ENCODE results near the gene TLR10. TPM values are rescaled to one million over a fixed set of nuclear protein-coding genes. Genes with fewer than 3 reads are reported as not detected.

TLR10 gene
- total and polyA plus RNA-seq, 2 donors (not counting 3 experiments of a cell fraction or from before 2014, with no cell fraction given): not detected

- H3K36me3 ChIP-seq (ENCODE audit: control insufficient read depth in 2 of 2, extremely low read depth in 1 of 2, insufficient read depth in 2 of 2, low read length in 2 of 2): no peaks in the 10 kb centered on the region
- TF ChIP-seq POLR2A (IDR thresholded peaks at IDR 0.05; ENCODE audit: low read depth, low read length): no peak
- no peak for TF ChIP-seq POLR2AphosphoS5 (IDR thresholded peaks at IDR 0.05; ENCODE audit: insufficient read depth, low read depth, low read length)
- no peak for TF ChIP-seq CTCF (IDR thresholded peaks at IDR 0.05; ENCODE audit: extremely low read depth in 1 of 2, insufficient read depth in 1 of 2, low read depth in 1 of 2, low read length in 2 of 2)
- no peak for TF ChIP-seq FOS (IDR thresholded peaks at IDR 0.05; ENCODE audit: borderline replicate concordance, insufficient read depth, low read length)
- TF ChIP-seq, protein P1, sequence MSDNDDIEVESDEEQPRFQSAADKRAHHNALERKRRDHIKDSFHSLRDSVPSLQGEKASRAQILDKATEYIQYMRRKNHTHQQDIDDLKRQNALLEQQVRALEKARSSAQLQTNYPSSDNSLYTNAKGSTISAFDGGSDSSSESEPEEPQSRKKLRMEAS (IDR thresholded peaks at IDR 0.05; ENCODE audit: insufficient read depth, insufficient read length): no peak
- TF ChIP-seq MYC (IDR thresholded peaks at IDR 0.05; ENCODE audit: low read depth, low read length): no peak
- TF ChIP-seq EZH2 (IDR thresholded peaks at IDR 0.05; ENCODE audit: borderline replicate concordance, low read depth, low read length, severe bottlenecking): no peak
- no peak for TF ChIP-seq GATA2 (IDR thresholded peaks at IDR 0.05; ENCODE audit: insufficient read depth, insufficient read length, low read depth, low read length)
- no peak for TF ChIP-seq JUN (IDR thresholded peaks at IDR 0.05; ENCODE audit: borderline replicate concordance, insufficient read depth, insufficient read length, low read depth)
- H2AFZ ChIP-seq (ENCODE audit: low read depth, low read length): no peak overlapping the region
- ChIA-PET CTCF (interaction anchor here (0.8 to 1.2 kb wide), 3 partner anchors 14 to 60 kb away, joined by 4 to 6 read pairs (median 5); partner anchors contain the start of gene TLR10), POLR2A (no interaction called here)
- no peaks in the 10 kb centered on the region for H3K9me1 ChIP-seq (replicated peaks; ENCODE audit: control insufficient read depth, extremely low read depth, insufficient read depth, low read length)
- H3K4me1 ChIP-seq (ENCODE audit: control insufficient read depth, extremely low read depth, insufficient read depth, low read length): no peaks in the 10 kb centered on the region
- no peak overlapping the region for H3K9ac ChIP-seq (replicated peaks; ENCODE audit: extremely low read depth, insufficient read depth, low read length)
- no peaks in the 10 kb centered on the region for H3K9me3 ChIP-seq (replicated peaks; ENCODE audit: control insufficient read depth, insufficient read depth, low read length)
- H3K4me2 ChIP-seq (ENCODE audit: insufficient read depth, low read length): no peak overlapping the region
- intact Hi-C loops (cut with micrococcal nuclease) (no loop called here), dilution Hi-C loops (cut with MboI; ENCODE audit: extremely low pct_ligation_motif_present, low sequenced_read_pairs) (no loop called here)
- FAIRE-seq (no peak), DNase-seq (ENCODE audit: low read depth, low spot score) (no peak)
- H3K27me3 ChIP-seq (ENCODE audit: control insufficient read depth in 2 of 2, insufficient read depth in 2 of 2, low read length in 2 of 2): peaks cover 14 to 15% of the 10 kb centered on the region in 2 experiments
- no peaks in the 10 kb centered on the region for H3K79me2 ChIP-seq (ENCODE audit: control insufficient read depth, insufficient read depth, low read length)
- BruUV-seq (replicated peaks): no TSS peak
- no peak overlapping the region for H3K4me3 ChIP-seq (replicated peaks in 1 of 3; ENCODE audit: insufficient read depth in 1 of 3, low read depth in 1 of 3, low read length in 3 of 3)
- no peaks in the 10 kb centered on the region for H4K20me1 ChIP-seq (replicated peaks; ENCODE audit: control insufficient read depth, extremely low read depth, insufficient read depth, low read length)
- no peak overlapping the region for H3K27ac ChIP-seq (ENCODE audit: insufficient read depth, low read depth, low read length)
Observed at GRCh38 chr4:38819569-38819968, 36.8 kb upstream of the TLR10 start.

All from endothelial cell of umbilical vein (primary cell).